Measurements from ENCODE around the gene DYSF.

- TF ChIP-seq CTCF (IDR thresholded peaks at IDR 0.05; ENCODE audit: extremely low read depth in 1 of 2, insufficient read depth in 1 of 2, low read depth in 1 of 2, low read length in 2 of 2) (no peak), POLR2AphosphoS5 (IDR thresholded peaks at IDR 0.05; ENCODE audit: insufficient read depth, low read depth, low read length) (no peak), GATA2 (IDR thresholded peaks at IDR 0.05; ENCODE audit: insufficient read depth, insufficient read length, low read depth, low read length) (no peak), POLR2A (IDR thresholded peaks at IDR 0.05; ENCODE audit: low read depth, low read length) (no peak)
Observed at GRCh38 chr2:71620851-71621251, 167.5 kb downstream of the DYSF start.

All from endothelial cell of umbilical vein (primary cell).